Adrenal gland (tissue), 5 donors: ENCODE data around the gene UBR3.
"Not testable (repeated sequence)": the region's sequence is repeated elsewhere in the genome, so short reads cannot be mapped to it uniquely, and the experiment has no call there.

ENCODE experiments used
- POLR2A ChIP-seq, 2 donors: fragments of 450-650 bp; IDR thresholded peaks; one replicate each; pipeline ENCODE4 v1.6.1; 2017; ENCODE audit warnings: antibody characterized with exemption in 2 of 2, mild to moderate bottlenecking in 2 of 2, moderate library complexity in 1 of 2
- TF ChIP-seq, protein P1 (sequence below), 6 experiments: fragments of 450-650 bp in 4 of 6; fragments of 200-600 bp in 2 of 6; sonication (generic) in 1 of 6; IDR thresholded peaks; 1 replicate in 5 of 6; 2 replicates in 1 of 6; pipeline versions ENCODE4 v1.5.1 to v1.8.0; 2016 to 2021; ENCODE audit warnings: antibody characterized with exemption in 6 of 6, mild to moderate bottlenecking in 2 of 6, moderate library complexity in 1 of 6
- donor health status: DM: no; HTN: no; CAD: no.

DNA sequence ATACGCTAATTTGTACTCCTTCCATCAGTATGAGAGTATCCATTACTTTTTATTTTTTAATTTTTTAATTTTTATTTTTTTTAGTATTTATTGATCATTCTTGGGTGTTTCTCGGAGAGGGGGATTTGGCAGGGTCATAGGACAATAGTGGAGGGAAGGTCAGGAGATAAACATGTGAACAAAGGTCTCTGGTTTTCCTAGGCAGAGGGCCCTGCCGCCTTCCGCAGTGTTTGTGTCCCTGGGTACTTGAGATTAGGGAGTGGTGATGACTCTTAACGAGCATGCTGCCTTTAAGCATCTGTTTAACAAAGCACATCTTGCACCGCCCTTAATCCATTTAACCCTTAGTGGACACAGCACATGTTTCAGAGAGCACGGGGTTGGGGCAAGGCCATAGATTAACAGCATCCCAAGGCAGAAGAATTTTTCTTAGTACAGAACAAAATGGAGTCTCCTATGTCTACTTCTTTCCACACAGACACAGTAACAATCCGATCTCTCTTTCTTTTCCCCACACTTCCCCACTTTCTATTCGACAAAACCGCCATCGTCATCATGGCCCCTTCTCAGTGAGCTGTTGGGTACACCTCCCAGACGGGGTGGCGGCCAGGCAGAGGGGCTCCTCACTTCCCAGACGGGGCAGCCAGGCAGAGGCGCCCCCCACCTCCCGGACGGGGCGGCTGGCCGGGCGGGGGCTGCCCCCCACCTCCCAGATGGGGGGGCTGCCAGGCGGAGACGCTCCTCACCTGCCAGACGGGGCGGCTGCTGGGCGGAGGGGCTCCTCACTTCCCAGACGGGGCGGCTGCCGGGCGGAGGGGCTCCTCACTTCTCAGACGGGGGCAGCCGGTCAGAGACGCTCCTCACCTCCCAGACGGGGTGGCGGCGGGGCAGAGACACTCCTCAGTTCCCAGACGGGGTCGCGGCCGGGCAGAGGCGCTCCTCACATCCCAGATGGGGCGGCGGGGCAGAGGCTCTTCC is 28.3 kb downstream of the UBR3 start:
- TF ChIP-seq, protein P1, sequence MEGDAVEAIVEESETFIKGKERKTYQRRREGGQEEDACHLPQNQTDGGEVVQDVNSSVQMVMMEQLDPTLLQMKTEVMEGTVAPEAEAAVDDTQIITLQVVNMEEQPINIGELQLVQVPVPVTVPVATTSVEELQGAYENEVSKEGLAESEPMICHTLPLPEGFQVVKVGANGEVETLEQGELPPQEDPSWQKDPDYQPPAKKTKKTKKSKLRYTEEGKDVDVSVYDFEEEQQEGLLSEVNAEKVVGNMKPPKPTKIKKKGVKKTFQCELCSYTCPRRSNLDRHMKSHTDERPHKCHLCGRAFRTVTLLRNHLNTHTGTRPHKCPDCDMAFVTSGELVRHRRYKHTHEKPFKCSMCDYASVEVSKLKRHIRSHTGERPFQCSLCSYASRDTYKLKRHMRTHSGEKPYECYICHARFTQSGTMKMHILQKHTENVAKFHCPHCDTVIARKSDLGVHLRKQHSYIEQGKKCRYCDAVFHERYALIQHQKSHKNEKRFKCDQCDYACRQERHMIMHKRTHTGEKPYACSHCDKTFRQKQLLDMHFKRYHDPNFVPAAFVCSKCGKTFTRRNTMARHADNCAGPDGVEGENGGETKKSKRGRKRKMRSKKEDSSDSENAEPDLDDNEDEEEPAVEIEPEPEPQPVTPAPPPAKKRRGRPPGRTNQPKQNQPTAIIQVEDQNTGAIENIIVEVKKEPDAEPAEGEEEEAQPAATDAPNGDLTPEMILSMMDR (IDR thresholded peaks at IDR 0.05): not testable (repeated sequence)
- not testable (repeated sequence) for TF ChIP-seq POLR2A (IDR thresholded peaks at IDR 0.05)
